Transverse colon (tissue), 4 donors: Measurements from ENCODE around the gene FOXD3.

ENCODE experiments used
- EP300 ChIP-seq: sonication (generic); formaldehyde crosslinking; IDR thresholded peaks from one replicate; pipeline ENCODE4 v1.6.1; 2017; ENCODE audit warnings: antibody characterized with exemption, low read depth
- POLR2A ChIP-seq: fragments of 450-650 bp; IDR thresholded peaks from one replicate; pipeline ENCODE4 v1.6.1; 2016; ENCODE audit warnings: antibody characterized with exemption, mild to moderate bottlenecking, moderate library complexity
- POLR2AphosphoS5 ChIP-seq, 3 donors: sonication (generic); formaldehyde crosslinking; IDR thresholded peaks; one replicate each; pipeline ENCODE4 v1.6.1; 2016; ENCODE audit warnings: antibody characterized with exemption in 3 of 3
- TF ChIP-seq, protein P1 (sequence below), 5 experiments: fragments of 200-600 bp in 3 of 5; fragments of 450-650 bp in 2 of 5; sonication (generic) in 3 of 5; IDR thresholded peaks; 1 replicate in 2 of 5; 2 replicates in 3 of 5; pipeline ENCODE4 v1.5.1; 2016 to 2017; ENCODE audit warnings: antibody characterized with exemption in 5 of 5, inconsistent platforms in 3 of 5, mild to moderate bottlenecking in 2 of 5, moderate library complexity in 1 of 5

DNA sequence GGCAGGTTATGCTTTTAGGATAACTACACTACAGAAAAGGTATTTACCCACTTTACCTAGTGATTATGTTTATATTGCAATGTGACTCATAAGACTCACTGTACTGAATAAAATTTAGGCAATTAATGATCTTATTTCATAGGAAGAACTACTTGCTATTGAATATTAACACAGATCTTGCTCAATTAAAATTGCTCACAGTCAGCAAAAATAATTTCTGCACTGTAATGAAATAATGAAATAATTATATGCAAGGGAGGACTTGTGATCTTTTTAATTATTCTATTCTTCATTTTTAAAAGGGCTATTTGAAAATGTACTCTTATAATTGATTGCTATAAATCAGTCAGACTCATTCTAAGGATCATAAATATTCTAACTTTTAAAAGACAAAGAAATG lies 48.0 kb upstream of the FOXD3 start:
- TF ChIP-seq, protein P1, sequence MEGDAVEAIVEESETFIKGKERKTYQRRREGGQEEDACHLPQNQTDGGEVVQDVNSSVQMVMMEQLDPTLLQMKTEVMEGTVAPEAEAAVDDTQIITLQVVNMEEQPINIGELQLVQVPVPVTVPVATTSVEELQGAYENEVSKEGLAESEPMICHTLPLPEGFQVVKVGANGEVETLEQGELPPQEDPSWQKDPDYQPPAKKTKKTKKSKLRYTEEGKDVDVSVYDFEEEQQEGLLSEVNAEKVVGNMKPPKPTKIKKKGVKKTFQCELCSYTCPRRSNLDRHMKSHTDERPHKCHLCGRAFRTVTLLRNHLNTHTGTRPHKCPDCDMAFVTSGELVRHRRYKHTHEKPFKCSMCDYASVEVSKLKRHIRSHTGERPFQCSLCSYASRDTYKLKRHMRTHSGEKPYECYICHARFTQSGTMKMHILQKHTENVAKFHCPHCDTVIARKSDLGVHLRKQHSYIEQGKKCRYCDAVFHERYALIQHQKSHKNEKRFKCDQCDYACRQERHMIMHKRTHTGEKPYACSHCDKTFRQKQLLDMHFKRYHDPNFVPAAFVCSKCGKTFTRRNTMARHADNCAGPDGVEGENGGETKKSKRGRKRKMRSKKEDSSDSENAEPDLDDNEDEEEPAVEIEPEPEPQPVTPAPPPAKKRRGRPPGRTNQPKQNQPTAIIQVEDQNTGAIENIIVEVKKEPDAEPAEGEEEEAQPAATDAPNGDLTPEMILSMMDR (IDR thresholded peaks at IDR 0.05): no peak
- no peak for TF ChIP-seq POLR2A
- TF ChIP-seq POLR2AphosphoS5 (IDR thresholded peaks at IDR 0.05): no peak
- TF ChIP-seq EP300: no peak
